IPS DF 4.7 (cell line): ENCODE measurements around the gene FSTL4.

ENCODE experiments used
- DNase-seq: peaks from one replicate; pipeline ENCODE4 v3.0.0-alpha.2; 2013; ENCODE audit warnings: low spot score; ENCODE audit errors: extremely low read depth

Gene FSTL4

DNA sequence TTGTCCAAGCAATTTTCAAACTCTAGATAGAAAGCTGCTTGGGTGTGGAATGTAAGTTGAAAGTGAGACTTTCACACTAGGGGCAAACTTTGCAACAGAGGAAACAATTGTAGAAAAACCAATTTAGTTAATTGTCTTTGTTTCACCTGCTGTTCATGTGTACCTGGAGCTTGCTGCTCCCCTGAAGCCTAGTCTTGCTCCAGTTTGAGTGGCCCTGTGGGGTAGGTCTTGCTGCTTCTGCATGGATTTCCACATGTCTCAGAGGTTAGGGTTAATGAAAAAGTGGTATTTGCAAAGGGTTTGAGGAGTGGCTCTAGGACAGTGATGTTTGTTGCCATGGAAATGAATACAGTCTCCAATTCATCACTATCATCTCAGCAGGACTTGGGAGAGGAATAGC, 182.2 kb downstream of the FSTL4 start:
- no peak for DNase-seq

DNA sequence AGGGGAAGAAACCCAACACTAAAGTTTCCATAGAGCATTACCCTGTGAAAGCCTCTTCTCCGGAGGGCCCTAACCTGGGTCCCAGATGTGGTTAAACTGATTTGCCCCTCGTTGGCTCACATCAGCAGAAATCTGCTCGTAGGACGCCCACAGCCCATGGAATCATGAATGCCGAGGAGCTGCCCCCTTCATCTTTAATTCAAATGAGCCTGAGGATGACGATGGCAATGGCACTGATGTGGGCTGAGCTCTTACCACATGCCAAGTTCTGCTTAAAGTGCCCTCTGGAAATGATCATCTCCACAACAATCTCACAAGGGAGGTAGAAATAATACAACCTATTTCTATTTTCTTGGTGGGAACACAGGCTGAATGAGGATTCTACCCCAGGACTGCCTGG, 183.3 kb downstream of the FSTL4 start:
- no peak for DNase-seq

DNA sequence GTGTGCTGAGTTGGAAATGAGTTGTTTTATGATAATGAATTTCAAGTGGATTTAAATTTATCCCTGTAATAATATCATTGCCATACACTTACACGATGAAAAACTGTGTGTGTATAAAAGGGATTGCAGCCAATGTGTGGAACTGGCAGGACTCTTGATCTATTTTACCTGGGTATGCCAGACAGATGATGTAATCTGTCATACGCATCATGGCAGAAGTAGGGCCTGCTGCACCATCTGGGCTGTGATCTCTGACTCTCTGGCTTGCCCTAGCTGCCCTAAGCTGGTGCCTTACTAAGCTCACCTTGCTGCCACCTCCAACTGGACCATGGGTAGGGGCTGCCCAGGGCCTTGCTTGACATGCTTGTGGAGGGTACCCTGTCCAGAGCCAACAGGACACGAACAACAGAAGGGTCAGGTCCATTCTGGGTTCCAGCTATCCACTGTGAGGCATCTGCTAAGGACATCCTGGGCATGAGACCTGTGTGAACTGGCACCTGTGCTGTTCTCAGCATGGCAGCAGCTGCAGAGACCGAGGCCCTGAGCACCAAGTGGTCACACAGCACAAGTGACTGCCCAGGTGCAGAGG, 184.2 kb downstream of the FSTL4 start:
- DNase-seq = no peak

DNA sequence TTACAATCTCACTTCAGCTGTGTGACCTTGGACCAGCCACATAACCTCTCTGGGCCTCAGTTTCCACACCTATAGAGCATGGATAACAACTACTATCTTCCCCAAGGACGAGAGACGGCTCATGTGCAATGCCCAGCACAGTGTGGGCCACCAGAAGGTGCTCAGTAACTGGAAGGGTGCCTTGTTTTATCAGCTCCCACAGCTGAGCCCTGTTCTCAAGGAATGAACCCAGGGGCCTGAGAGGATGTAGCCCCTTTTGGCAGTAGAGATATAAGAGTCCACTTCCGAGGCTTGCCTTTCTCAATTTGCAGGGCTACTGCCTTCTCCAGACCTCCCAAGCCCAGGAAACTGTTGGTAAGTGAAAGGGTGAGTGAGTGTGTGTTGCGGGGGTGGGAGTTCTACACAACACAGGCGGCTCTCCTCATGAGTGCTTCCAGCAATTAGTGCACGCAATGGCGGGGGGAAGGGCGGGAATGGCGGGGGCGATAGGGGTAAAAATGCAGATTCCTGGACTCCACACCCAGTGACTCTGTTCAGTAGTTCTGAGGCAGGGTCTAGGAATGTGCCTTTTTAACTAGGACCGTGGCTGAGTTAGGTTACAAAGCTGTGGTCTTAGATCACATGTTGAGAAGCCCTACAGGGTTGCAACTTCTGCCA, 185.1 kb downstream of the FSTL4 start:
- no peak for DNase-seq

DNA sequence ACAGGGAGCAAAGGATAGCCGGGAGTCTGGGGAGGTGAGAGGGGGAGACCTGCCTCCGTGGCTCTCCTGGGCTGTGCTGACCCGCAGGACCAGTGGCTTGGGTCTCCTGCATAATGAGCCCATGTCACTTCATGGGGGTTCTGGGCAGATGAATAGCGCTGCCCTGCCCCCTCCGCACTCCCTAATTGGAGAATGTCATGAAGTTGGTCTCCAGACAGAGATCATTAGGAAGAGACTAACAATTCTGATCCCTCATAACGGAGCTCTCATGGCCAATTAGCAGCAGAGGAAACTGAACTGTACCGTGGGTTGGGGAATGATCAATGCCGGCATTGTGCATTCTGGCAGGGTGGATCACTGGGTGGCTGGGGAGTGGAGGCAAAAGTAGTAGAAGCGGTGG, 186.1 kb downstream of the FSTL4 start:
- DNase-seq = no peak

DNA sequence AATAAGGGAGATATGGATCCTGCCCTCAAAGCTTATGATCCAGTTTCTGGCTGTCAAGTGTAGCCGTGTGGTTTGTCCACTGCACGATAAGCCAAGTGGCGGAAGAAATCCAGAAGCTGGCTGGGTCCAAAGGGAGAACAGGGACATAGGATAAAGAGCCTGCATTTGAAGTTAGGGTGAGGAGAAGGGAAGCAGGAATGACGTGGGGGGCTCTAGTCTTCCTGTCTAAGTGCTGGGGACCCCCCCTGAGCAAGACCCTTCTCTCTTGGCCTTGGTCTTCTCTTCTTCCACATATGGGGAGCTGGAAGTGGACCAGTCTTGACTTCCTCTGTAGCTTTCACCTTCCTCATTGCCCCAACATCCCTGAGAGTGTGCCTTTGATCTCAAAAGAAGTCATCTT, 186.6 kb downstream of the FSTL4 start:
- no peak for DNase-seq

DNA sequence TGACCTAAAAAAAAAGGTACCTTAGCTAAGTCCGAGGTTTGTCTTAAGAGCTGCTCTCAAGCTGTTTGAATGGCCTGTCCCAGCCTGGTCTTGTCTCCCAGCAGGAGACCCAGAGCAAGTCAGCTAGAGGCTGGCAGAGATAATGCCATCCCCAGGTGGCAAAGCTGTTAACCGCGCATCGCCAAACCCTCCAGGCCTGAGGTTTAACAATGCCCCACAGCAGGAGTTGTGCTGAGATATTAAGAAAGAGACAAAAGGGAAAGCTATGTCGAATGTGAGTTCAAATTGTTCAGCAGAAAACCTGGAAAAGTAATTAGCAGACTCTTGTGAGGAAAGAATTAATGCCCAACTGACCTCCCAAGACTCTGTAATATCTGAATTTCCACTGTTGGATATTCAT, 187.1 kb downstream of the FSTL4 start:
- DNase-seq = no peak

DNA sequence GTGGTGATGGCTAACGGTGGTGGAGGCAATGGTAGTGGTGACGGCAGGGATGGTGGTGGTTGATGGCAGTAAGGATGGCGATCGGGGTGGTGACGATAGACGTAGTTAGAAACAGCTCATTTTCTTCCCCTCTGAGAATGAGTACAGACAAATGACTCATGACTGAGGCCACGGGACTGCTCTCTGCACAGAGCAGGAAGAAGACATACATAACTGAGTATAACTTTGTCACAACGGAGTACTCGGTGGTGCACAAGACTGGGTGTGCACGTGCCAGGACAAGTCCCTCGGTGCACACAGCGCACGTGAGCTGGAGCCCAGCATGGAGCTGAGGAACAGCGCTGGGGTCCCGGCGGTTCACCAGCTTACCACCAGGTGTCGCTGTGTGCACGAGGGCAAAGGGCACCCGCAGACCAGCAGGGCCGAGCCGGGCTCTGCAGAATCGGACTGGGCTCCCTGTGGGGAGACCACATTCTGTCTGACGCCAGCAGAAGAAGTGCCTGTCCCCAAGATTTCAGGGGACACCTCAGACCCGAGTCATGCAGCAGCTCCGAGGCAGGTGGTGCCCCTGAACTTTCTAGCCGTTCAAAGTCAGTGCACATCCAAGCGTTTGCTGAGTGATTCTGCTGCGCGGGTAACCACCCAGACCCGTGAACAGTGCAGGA, 188.6 kb downstream of the FSTL4 start:
- no peak for DNase-seq

DNA sequence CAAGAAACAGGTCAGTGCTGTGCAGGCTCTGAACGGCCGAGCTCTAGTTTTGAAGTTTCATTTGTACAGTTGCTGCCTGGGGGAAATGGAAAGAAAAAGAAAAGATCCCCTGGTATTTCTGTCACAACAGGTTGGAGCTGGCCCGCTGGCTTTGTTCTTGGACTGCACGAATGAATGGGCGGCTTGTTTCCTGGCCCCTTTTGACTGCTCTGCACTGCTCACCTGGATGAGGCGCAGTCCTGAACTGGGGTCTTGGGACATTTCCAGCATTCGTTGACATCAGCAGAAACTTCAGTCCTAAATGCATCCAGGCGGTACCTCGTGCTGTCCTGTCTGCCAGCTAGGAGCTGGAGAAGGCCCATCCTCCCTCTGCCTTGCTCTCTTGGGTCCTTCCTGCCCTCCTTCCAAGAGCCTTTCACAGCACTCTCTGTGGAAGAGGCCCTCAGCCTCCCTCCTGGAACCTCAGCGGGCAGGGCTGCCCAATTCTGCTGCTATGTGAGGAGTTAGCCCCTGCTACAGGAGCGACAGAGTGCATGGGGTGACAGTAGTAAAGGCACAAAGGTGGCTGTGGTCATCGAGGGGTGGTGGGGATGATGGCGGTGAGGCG, 189.2 kb downstream of the FSTL4 start:
- no peak for DNase-seq

DNA sequence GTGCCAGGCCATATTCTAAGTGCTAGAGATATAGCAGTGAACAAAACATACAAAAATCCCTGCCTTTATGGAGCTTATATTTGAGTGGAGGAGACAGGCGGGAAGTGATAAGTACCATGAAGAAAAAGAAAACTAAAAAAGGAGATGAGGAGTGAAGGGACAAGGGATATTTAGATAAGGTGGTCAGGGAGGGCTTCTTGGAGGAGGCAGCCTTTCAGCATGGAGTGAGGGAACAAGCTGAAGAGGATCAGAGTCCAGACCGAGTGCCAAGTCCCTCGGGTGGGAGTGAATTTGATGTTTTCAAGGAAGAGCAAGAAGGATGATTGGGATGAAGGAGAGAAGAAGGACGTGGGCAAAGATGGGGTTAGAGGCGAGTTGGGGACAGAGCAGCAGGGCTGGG, 190.5 kb downstream of the FSTL4 start:
- DNase-seq = no peak

DNA sequence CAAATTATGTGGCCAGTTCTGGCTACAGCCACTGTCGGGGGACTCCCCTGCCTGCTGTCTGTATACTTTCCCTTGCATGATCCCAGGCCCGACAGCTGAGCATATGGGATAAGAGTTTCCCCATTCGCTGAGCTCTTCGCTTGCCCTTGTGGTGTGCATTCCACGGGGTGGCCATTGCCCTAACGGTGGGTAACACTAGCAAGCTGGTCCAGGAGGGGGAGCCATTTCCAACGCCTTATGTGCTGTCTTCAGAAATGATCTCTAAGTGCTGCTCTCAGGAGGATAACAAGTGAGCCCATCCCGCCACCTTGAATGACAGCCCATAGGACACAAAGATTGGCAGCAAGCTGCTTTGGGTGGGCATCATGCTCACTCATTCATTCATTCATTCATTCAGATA, 190.9 kb downstream of the FSTL4 start:
- no peak for DNase-seq

DNA sequence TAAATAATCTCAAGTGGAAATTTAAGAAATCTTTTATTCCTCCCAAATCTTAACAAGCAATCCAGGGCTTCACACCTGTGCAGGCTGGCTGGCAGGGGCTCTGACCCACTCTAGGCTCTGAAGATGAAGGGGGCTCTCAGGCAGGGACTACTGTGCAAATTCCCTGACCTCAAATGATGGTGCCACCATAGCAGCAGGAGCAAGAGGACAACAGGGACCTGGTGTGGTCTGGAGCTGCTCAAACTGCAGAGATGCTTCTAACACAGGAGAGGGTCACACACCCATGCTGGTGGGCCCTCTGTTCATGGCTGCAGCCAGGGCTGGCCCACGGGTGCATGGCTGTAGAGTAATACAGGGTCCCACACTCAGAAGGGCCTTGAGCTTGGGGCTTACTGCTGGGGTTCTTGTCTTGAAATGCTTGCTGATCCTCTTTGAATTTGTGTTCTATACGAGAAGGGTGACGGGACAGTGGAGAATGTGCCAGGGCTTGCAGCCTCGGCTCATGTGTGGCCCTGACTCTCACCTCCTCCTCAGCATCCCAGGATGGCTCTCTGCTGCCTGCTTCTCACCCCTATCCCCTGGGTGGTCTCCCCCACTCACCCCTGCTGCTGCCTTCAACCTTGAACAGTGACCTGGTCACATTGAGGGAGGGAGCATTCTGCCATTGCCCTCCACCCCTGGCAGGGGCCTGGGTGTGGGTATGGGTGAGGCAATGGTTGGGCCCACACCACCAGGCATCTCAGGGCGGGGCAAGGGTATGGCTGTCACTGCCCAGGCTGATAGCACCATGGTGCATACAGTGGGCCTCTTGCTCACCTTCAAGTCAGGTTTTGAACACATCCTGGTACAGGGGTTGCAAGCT, 191.7 kb downstream of the FSTL4 start:
- DNase-seq = no peak

DNA sequence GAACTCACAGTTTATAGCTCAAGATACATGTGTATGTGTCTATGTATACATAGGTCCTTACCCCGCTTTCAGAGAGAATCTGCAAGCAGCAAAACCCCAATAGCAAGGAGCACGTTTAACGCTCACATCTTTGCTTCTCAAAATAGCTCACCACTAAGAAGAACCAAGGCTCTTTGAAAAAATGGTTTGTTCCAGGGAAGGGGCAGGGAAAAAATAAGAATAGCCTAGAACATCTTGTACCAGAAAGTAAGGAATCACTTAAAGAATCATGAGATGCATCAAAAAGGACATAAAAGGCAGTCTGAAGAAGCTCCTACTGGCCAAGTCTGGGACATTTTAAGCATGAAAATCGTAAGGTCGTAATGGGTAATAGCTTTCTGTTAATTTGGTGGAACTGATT, 196.4 kb downstream of the FSTL4 start:
- no peak for DNase-seq

DNA sequence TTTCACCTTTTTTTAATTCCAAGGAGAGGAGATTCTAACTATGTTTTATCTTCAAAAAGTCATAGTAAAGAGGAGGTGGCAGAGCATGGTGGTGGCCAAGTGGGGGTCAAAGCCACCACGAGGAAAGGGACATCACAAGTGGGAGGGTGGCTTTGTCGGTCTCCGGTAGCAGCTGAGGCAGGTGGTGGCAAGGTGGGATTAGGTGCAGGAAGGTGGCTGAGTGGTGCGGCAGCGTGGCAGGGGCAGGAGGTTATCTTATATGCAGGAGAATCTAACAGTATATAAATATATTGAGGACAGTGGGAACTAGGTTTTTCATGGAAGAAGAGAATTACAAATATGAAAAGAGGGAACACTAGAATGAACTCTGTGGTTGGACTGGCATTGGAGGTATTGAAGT, 196.8 kb downstream of the FSTL4 start:
- no peak for DNase-seq

DNA sequence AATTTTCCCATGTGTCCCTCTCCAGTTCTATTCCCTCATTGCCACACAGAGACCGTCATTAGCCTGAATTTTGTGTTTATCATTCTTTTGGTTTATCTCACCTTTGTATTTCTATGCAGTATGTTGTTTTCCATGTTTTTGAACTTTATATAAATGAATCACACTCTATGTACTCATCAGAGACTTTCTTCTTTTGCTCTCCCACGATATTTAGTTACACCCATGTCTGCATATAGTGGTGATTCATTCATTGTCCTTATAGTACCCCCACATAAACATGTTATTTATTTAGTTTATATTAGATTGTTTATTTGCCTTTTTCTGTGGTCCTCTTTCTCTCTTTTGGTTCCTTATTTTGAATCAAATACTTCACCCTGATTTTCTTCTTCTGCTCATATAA, 199.7 kb downstream of the FSTL4 start:
- DNase-seq = no peak

DNA sequence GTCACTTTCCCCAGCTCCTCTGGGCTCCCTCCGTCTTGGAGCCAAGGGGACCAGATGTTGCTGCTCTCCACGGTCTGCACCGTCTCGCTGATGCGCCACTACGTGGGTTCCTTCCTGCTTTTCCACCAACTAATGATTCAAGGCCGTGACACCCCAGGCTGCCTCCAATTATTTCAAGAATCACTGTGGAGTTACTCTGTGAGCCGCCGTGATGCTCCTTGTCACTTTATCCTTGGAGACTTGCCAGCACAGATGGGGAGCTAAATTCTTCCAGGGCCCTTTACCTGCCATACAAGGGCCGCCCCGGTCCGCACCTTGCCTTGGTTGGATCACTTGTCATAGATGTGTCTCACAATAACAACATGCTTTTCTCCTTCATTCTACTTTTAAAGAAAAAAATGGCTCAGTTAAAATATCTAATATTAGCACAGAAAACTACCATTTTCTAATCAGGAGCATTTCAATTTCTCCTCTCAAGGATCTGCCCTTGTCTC, 202.0 kb downstream of the FSTL4 start:
- no peak for DNase-seq

DNA sequence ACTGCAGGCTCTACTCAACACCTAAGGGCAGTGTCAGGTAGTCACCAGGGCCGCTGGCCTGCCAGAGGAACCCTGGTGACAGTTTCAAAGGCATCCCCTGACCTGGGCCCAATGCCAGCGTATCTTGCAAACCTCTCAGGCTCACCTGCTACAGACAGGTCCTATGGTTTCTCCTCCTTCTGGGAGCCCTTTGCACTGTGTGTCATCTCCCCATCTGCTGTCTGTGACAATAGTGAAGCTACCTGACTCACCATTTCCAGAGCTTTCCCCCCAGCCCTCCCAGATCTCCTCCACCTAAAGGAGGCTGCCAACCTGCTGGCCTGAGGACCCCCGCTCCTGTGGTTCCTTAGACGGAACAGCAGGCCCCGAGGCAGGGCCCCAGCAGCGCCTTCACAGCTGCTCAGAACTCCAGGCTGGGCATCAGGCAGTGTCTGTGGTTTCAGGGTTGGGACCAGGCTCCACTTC, 203.1 kb downstream of the FSTL4 start:
- no peak for DNase-seq

DNA sequence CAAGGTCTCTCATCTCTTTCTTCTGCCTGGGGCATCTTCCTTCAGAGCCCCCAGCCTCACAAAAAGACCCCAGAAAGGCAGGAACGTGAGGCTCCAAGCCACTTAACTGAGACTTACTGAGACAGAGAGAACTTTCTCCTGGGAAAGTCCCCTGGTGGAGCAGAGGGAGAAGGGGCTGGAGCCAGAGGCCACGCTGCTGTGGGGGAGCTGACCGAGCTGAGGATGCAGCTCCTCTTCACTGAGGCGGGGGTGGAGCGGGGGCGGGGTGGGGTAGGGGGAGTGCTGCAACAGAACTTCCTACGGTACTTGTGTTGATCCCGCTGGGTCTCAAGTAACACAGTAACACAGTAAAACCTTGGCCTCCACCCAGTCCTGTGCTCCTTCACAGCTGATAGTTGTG, 204.0 kb downstream of the FSTL4 start:
- DNase-seq = no peak

DNA sequence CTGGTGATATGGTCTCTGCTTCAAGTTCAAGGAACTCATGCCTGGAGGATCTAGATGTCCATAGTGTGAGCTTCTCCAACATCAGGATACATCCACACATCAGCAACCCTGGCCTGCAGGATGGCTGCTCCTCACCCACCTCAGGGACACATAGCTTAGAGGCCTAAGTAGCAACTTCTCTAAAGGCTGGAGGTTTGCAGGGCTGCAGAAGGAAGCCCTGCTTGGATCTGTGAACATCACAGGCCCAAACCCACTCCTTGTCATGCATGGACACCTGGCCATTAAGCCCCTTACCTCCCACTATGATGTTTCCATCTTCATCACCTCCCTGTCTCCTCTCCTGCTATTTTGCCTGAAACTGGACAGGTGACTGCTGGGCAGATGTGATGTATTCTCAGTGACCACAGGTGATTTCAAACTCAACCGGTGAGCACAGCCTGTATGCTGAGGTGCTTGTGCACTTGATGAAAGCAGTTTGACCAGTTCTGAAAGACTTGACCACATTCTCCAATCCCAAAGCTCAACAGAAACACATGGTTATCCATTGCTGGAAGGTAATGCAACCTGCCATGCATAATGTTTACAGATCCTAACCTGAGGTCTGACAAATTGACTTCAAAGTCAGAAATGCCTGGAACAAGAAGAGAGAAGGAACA, 205.2 kb downstream of the FSTL4 start:
- DNase-seq = no peak

DNA sequence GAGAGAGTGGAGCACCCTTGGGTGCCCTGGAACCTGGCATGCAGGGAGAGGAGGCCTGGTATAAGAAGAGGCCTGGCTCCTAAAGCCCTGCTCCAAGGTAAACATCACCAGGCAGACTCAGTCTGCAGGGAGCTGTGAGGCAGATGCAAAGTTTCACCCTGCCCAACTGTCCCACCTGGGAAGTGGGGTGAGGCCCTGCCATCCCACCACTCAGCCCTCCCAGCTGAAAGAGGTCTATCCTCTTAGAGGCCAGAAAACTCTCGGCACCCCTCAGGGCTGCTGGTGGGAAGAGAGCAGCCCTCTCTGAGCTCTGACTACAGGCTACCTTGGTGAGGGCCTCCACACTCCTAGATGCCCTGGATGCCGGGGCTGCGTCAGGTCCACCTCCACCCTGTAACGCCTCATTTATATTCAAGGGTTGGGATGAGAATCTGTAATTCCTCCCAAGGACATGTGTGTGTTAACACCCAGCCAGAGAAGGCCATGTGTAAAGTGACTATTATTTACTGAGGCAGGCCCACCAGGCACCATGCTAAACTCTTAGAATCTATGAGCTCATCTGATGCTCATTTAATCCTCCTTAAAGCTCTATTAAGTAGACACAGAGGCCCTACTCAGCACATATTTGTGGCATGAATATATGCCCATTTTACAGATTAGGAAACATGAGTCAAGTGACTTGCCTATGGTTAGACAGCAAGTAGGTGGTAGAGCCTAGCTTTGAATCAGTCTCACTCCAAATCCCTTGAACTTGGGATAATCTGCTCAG, 205.9 kb downstream of the FSTL4 start:
- no peak for DNase-seq
